ENCODE data around the gene ZNF804B.

ZNF804B gene

DNA sequence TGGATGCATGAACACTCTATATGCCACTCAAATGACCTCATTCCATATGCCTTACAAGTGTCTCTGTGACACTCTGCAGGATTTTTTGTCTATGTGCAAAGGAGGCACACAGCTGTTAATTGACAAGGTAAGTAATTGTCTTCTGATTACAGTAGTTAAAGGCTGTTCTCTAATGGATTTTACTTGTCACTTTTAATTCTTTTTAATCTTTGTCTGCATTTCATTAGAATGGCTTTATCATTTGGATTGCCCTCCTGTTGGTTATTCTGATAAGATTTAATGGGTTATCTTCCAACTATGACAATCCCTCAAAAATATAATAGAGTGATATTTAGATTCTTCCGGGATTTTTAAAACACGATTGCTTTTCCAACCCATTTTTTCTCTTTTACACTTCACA, 326.1 kb downstream of the ZNF804B start:
- Histone ChIP-seq H3K9ac (no peak overlapping the region), H2AFZ (no peak overlapping the region), H3K9me3 (ENCODE audit: control insufficient read depth, low read length) (no peaks in the 10 kb centered on the region), H3K27ac (no peak overlapping the region), H3K36me3 (ENCODE audit: control insufficient read depth, insufficient read depth, low read length) (no peaks in the 10 kb centered on the region), H3K79me2 (no peaks in the 10 kb centered on the region), H3K27me3 (ENCODE audit: control insufficient read depth, insufficient read depth, low read length) (no peaks in the 10 kb centered on the region), H3K4me1 (no peaks in the 10 kb centered on the region), H3K4me3 (ENCODE audit: low read depth, low read length) (no peak overlapping the region), H3K4me2 (ENCODE audit: low read length) (no peak overlapping the region)
- TF ChIP-seq, protein P1, sequence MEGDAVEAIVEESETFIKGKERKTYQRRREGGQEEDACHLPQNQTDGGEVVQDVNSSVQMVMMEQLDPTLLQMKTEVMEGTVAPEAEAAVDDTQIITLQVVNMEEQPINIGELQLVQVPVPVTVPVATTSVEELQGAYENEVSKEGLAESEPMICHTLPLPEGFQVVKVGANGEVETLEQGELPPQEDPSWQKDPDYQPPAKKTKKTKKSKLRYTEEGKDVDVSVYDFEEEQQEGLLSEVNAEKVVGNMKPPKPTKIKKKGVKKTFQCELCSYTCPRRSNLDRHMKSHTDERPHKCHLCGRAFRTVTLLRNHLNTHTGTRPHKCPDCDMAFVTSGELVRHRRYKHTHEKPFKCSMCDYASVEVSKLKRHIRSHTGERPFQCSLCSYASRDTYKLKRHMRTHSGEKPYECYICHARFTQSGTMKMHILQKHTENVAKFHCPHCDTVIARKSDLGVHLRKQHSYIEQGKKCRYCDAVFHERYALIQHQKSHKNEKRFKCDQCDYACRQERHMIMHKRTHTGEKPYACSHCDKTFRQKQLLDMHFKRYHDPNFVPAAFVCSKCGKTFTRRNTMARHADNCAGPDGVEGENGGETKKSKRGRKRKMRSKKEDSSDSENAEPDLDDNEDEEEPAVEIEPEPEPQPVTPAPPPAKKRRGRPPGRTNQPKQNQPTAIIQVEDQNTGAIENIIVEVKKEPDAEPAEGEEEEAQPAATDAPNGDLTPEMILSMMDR (IDR thresholded peaks at IDR 0.05) = no peak

DNA sequence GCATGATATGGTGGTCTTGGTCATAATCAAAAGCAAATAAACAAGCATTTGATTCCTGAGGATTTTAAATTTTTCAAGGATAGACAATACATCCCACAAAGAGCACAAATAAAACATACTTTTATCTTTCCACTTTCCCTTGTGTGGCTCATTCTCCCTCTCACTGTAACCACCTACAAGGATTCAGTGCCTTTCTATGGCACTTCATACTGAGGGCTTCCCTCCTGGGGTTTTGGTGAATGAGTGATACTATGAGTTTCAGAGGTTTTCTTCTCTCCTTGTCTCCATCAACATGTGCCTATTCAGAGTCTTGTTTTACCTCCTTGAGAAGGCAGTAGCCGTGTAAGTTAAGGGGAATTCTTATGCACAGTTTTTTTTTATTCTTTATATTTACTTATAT, 332.1 kb downstream of the ZNF804B start:
- Histone ChIP-seq H2AFZ (no peak overlapping the region), H3K4me3 (ENCODE audit: low read depth, low read length) (no peak overlapping the region), H3K9me3 (ENCODE audit: control insufficient read depth, low read length) (no peaks in the 10 kb centered on the region), H3K36me3 (ENCODE audit: control insufficient read depth, insufficient read depth, low read length) (no peaks in the 10 kb centered on the region), H3K4me2 (ENCODE audit: low read length) (no peak overlapping the region), H3K27me3 (ENCODE audit: control insufficient read depth, insufficient read depth, low read length) (no peaks in the 10 kb centered on the region), H3K4me1 (no peaks in the 10 kb centered on the region), H3K27ac (no peak overlapping the region), H3K79me2 (no peaks in the 10 kb centered on the region), H3K9ac (no peak overlapping the region)
- TF ChIP-seq, protein P1 (IDR thresholded peaks at IDR 0.05) = no peak

DNA sequence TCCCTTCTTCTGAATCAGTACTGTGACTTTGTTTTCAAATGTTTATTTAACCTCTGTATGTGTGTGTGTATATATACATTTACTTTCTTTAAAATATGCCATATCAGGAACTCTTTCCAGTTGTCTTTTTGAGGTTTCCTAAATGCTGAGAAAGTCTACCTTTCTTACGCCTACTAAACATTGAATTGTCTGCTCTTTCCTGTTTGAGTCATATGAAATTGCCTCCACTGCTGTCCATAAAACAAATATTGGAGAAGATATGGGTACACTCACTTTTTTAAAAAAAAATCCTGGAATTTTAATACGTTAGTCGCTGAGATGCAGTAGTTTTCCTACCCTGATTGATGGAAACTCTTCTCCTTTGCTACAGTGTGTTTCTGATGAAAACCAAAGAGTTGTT, 334.8 kb downstream of the ZNF804B start:
- no peak overlapping the region for H2AFZ ChIP-seq
- no peaks in the 10 kb centered on the region for H3K4me1 ChIP-seq
- H3K4me2 ChIP-seq (ENCODE audit: low read length) = no peak overlapping the region
- TF ChIP-seq, protein P1 (IDR thresholded peaks at IDR 0.05) = no peak
- H3K9ac ChIP-seq = no peak overlapping the region
- no peaks in the 10 kb centered on the region for H3K9me3 ChIP-seq (ENCODE audit: control insufficient read depth, low read length)
- no peak overlapping the region for H3K27ac ChIP-seq
- no peaks in the 10 kb centered on the region for H3K36me3 ChIP-seq (ENCODE audit: control insufficient read depth, insufficient read depth, low read length)
- H3K4me3 ChIP-seq (ENCODE audit: low read depth, low read length) = no peak overlapping the region
- no peaks in the 10 kb centered on the region for H3K79me2 ChIP-seq
- H3K27me3 ChIP-seq (ENCODE audit: control insufficient read depth, insufficient read depth, low read length) = no peaks in the 10 kb centered on the region

DNA sequence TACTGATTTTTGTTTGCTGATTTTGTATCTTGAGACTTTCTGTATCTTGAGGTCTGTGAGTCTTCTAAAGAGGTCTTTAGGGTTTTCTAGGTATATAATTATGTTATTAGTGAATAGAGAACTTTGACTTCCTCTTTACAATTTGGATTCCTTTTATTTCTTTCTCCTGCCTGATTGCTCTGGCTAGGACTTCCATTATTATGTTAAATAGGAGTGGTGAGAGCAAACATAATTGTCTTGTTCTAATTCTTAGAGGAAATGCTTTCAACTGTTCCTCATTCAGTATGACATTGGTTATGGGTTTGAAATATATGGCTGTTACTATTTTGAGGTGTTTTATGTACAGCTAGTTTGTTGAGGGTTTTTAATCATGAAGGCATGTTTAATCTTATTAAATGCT, 344.1 kb downstream of the ZNF804B start:
- Histone ChIP-seq H3K4me3 (ENCODE audit: low read depth, low read length) (no peak overlapping the region), H3K4me2 (ENCODE audit: low read length) (no peak overlapping the region), H3K36me3 (ENCODE audit: control insufficient read depth, insufficient read depth, low read length) (no peaks in the 10 kb centered on the region), H3K79me2 (no peaks in the 10 kb centered on the region), H2AFZ (no peak overlapping the region), H3K9me3 (ENCODE audit: control insufficient read depth, low read length) (no peaks in the 10 kb centered on the region), H3K27me3 (ENCODE audit: control insufficient read depth, insufficient read depth, low read length) (no peaks in the 10 kb centered on the region), H3K9ac (no peak overlapping the region), H3K4me1 (no peaks in the 10 kb centered on the region), H3K27ac (no peak overlapping the region)
- TF ChIP-seq, protein P1 (IDR thresholded peaks at IDR 0.05) = no peak

DNA sequence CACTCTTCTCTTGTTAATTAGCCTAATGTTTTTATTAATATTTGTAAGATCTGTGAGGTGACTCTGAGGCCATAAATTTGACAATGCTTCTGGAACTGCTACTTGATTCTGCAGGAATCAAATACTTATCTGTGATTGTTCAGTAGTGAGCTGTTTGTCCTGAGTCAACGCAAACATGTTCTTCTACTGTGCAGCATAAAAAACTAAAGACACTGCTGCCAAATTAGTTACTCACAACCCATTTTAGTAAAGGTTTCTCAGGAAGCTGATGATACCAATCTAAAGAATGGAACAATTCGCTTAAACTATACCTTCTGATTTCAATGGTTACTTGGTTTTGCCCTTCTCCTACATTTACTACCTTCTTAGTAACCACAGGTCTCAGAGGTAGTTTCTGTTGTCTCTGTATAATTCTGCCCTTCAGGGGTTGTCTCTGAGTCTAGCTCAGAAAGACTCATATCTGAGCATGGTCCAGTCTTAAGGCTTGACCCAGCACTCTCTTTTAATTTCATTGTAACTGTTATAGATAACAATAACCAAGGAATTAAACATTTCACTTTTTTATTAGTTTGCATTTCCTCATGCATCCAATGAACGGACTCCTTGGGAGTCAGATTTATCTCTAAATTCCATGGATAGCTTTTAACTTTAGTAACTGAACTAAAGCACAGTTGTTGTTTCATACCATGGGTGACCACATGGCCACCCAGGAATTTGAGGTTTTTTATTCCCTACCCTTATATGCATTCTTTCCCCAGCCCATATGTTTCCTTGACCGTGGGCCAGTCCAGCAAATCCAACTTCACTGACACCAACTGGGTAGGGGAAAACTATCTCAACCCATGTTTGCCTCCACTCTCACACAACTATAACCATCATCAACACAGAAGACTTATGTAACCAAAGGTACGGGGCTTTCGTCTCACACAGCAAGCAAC, 345.5 kb downstream of the ZNF804B start:
- Histone ChIP-seq H3K4me1 (no peaks in the 10 kb centered on the region), H3K27ac (no peak overlapping the region), H3K79me2 (no peaks in the 10 kb centered on the region), H3K4me3 (ENCODE audit: low read depth, low read length) (no peak overlapping the region), H3K9me3 (ENCODE audit: control insufficient read depth, low read length) (no peaks in the 10 kb centered on the region), H3K36me3 (ENCODE audit: control insufficient read depth, insufficient read depth, low read length) (no peaks in the 10 kb centered on the region), H3K27me3 (ENCODE audit: control insufficient read depth, insufficient read depth, low read length) (no peaks in the 10 kb centered on the region), H2AFZ (no peak overlapping the region), H3K4me2 (ENCODE audit: low read length) (no peak overlapping the region), H3K9ac (no peak overlapping the region)
- TF ChIP-seq, protein P1 (IDR thresholded peaks at IDR 0.05) = no peak
